GM23248 (cell line): Measurements from ENCODE around the gene ABHD17A. TPM values are rescaled to one million over a fixed set of nuclear protein-coding genes. Genes with fewer than 3 reads are reported as not detected.
A peak's percentile ranks its signal among the peaks of the same experiment; 100 is the strongest.

Source experiments
- DNase-seq: peaks from one replicate; pipeline ENCODE4 v3.0.0-alpha.2; 2015
- H2AFZ ChIP-seq: fragments of 200-600 bp; sonication (generic); 2 replicates; pipeline ENCODE4 v1.6.1; 2016; ENCODE audit warnings: antibody characterized with exemption
- H3F3A ChIP-seq: fragments of 200-600 bp; sonication (generic); 2 replicates; pipeline ENCODE4 v1.6.1; 2016; ENCODE audit warnings: mild to moderate bottlenecking, antibody characterized with exemption, mixed run types; ENCODE audit not compliant: insufficient read depth
- H3K27ac ChIP-seq: fragments of 200-600 bp; sonication (generic); 2 replicates; pipeline ENCODE4 v1.5.1; 2016; ENCODE audit warnings: mild to moderate bottlenecking
- H3K27me3 ChIP-seq: fragments of 200-600 bp; sonication (generic); replicated peaks from 2 replicates; pipeline ENCODE4 v1.6.1; 2016; ENCODE audit warnings: mild to moderate bottlenecking; ENCODE audit not compliant: insufficient read depth
- H3K36me3 ChIP-seq: fragments of 200-600 bp; sonication (generic); 2 replicates; pipeline ENCODE4 v1.6.1; 2016; ENCODE audit warnings: low read depth, mild to moderate bottlenecking
- H3K4me1 ChIP-seq: fragments of 200-600 bp; sonication (generic); 2 replicates; pipeline ENCODE4 v1.6.1; 2016; ENCODE audit warnings: mild to moderate bottlenecking; ENCODE audit not compliant: insufficient read depth
- H3K4me2 ChIP-seq: fragments of 200-600 bp; sonication (generic); one replicate; pipeline ENCODE4 v1.6.1; 2016; ENCODE audit warnings: mild to moderate bottlenecking; ENCODE audit not compliant: unreplicated experiment
- H3K4me3 ChIP-seq: fragments of 200-600 bp; sonication (generic); 2 replicates; pipeline ENCODE4 v1.5.1; 2016; ENCODE audit warnings: mild to moderate bottlenecking
- H3K79me2 ChIP-seq: fragments of 200-600 bp; sonication (generic); 2 replicates; pipeline ENCODE4 v1.6.1; 2016; ENCODE audit warnings: mild to moderate bottlenecking; ENCODE audit not compliant: insufficient read depth
- H3K9ac ChIP-seq: fragments of 200-600 bp; sonication (generic); 2 replicates; pipeline ENCODE4 v1.6.1; 2016; ENCODE audit warnings: mild to moderate bottlenecking
- H3K9me2 ChIP-seq: fragments of 200-600 bp; sonication (generic); 2 replicates; pipeline ENCODE4 v1.6.1; 2016; ENCODE audit warnings: mixed run types, mild to moderate bottlenecking, moderate library complexity; ENCODE audit not compliant: insufficient read depth
- H3K9me3 ChIP-seq: fragments of 200-600 bp; sonication (generic); one replicate; pipeline ENCODE4 v1.6.1; 2017; ENCODE audit warnings: low read depth
- H4K20me1 ChIP-seq: fragments of 200-600 bp; sonication (generic); 2 replicates; pipeline ENCODE4 v1.6.0; 2016; ENCODE audit not compliant: insufficient read depth
- EZH2 ChIP-seq: fragments of 200-600 bp; sonication (generic); IDR thresholded peaks from 2 replicates; pipeline ENCODE4 v1.6.1; 2018; ENCODE audit warnings: antibody characterized with exemption, mild to moderate bottlenecking; ENCODE audit not compliant: insufficient read depth, poor library complexity, severe bottlenecking
- EZH2phosphoT487 ChIP-seq: fragments of 200-600 bp; sonication (generic); IDR thresholded peaks from 2 replicates; pipeline ENCODE4 v1.6.1; 2018; ENCODE audit warnings: antibody characterized with exemption, moderate library complexity, mild to moderate bottlenecking, low read depth; ENCODE audit not compliant: insufficient read depth
- WGBS, 2 experiments: methylation state at CpG; one replicate each; pipeline ENCODE4 v1.1.6; 2015 to 2017; ENCODE audit warnings: low lambda C conversion rate in 2 of 2, low coverage in 1 of 2; ENCODE audit errors: missing lambda C conversion rate in 2 of 2; 5-methylcytosine and 5-hydroxymethylcytosine counted together
- in situ Hi-C: fragments of 300-500 bp; cut with MboI; formaldehyde crosslinking; loops from 2 replicates; pipeline ENCODE4 v1.15.0; 2020
- polyA plus RNA-seq: library from polyadenylated mRNA; unstranded; fragments of >200 nt; fragmentation: Nextera tagmentation; extraction: Ambion mirVana; gene quantifications from 2 replicates; pipeline ENCODE4 v1.2.1, GENCODE V29; 2016
- total RNA-seq: library from RNA; depleted of rRNA; stranded (reverse); fragments of >200 nt; shearing (Covaris generic); gene quantifications from 2 replicates; pipeline ENCODE4 v1.2.3, GENCODE V29; 2014

The ABHD17A gene
- total and polyA plus RNA-seq, 2 experiments from 2014 or later: 37.6 to 157 TPM

DNA sequence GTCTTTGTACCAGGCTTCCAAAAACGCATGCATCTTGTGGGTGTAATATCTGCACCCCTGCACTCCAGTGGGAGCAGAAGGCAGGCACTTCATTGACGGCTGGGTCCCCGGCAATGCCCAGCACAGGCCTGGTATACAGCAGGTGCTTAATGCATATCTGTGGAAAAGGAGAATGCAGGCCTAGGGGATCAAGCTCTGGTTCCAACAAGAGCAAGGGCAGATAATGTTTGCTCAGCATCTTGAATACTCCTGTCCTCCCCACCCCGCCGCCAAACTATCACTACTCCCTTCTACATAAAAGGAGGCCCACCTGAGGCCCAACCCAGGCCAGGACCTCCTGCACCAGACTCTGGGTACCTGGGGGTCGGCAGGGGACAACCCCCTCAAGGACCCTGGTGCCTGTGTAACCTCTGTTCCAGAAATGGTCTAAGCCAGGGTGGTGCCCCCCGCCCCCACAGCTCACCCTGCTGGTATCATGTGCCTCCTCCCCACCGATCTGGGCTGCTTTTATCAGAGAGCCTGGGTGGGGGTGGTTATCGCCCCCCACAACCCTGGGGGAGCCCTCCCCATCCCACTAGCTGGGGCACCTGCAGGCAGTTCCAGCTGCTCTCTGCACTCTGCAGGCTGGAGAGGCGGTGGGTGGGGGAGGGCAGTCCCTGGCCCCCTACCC lies 26.7 kb downstream of the ABHD17A start:
- 69 to 71% methylated on average over 9 to 10 of the region's 10 CpGs for WGBS, 2 experiments
- peaks cover 39% of the 10 kb centered on the region for H3K4me1 ChIP-seq
- H3K27me3 ChIP-seq: no peaks in the 10 kb centered on the region
- H2AFZ ChIP-seq: no peak overlapping the region
- H3K36me3 ChIP-seq: no peaks in the 10 kb centered on the region
- no peaks in the 10 kb centered on the region for H3K9me2 ChIP-seq
- in situ Hi-C loops: no loop called here
- H4K20me1 ChIP-seq: no peaks in the 10 kb centered on the region
- TF ChIP-seq EZH2 (no peak), EZH2phosphoT487 (no peak)
- H3K4me2 ChIP-seq: no peak overlapping the region
- H3K4me3 ChIP-seq: no peak overlapping the region
- no peak overlapping the region for H3K27ac ChIP-seq
- H3K9ac ChIP-seq: no peak overlapping the region
- no peak for DNase-seq
- H3K79me2 ChIP-seq: peaks cover 89% of the 10 kb centered on the region
- H3K9me3 ChIP-seq: no peaks in the 10 kb centered on the region
- peaks cover 9% of the 10 kb centered on the region; the same call in 1 of the 2 replicates for H3F3A ChIP-seq

DNA sequence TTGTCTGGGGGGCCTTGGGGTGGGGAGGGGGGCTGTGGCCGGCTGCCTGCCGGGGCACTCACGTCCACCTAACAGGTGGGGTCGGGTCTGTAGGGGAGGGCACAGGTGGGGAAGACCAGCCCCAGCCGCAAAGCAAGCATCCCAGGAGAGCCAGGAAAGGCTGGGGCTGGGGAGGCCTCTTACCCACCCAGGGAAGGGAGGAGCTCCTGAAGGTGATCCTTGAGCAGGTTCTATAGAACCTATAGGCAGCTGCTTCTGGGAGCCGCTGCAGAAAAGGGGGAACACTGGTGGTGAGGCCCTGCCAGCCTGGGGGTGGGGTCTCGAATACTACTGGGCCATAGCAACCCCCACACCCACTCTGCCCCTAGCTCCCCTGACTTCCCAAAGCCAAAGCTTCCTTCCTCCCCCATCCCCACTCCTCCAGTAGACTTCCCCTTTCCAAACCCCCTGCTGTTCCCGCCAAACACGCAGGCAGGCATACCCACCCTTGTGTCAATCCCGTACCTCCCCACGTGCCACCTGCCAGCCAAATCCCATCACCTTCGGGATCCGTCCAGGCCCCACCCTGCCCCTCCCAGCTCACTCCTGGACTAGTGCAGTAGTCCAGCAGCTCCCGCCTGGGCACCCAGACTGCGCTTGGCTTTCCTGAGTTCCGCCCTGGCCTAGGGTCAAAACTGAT lies 27.5 kb downstream of the ABHD17A start:
- TF ChIP-seq EZH2phosphoT487: no peak
- no peak for TF ChIP-seq EZH2
- Histone ChIP-seq H3K9me2 (no peaks in the 10 kb centered on the region), H3K4me2 (peak overlapping the region; percentile 74), H3K9ac (peak overlapping the region; percentile 87), H3K9me3 (no peaks in the 10 kb centered on the region), H3K4me3 (peak overlapping the region; percentile 66), H3K27me3 (no peaks in the 10 kb centered on the region), H2AFZ (0 out of 2 replicates have a peak overlapping the region, but pooled peaks have one; percentile 2), H4K20me1 (no peaks in the 10 kb centered on the region), H3K4me1 (peaks cover 39% of the 10 kb centered on the region), H3K36me3 (no peaks in the 10 kb centered on the region), H3F3A (peaks cover 9% of the 10 kb centered on the region; the same call in 1 of the 2 replicates), H3K79me2 (peaks cover 97% of the 10 kb centered on the region), H3K27ac (peak overlapping the region; percentile 93)
- no peak for DNase-seq
- WGBS, 2 experiments: 53 to 88% methylated on average over 5 to 16 of the region's 16 CpGs
- in situ Hi-C loops: no loop called here

- Histone ChIP-seq H3K4me2 (peak overlapping the region; percentile 74), H3K4me1 (peaks cover 39% of the 10 kb centered on the region), H2AFZ (0 out of 2 replicates have a peak overlapping the region, but pooled peaks have one; percentile 2), H3K27ac (peak overlapping the region; percentile 93), H3K36me3 (no peaks in the 10 kb centered on the region), H3K4me3 (peak overlapping the region; percentile 66), H3K79me2 (peaks cover 98% of the 10 kb centered on the region), H3K9me2 (no peaks in the 10 kb centered on the region), H3K27me3 (no peaks in the 10 kb centered on the region), H3F3A (peaks cover 9% of the 10 kb centered on the region; the same call in 1 of the 2 replicates), H4K20me1 (no peaks in the 10 kb centered on the region), H3K9ac (peak overlapping the region; percentile 87), H3K9me3 (no peaks in the 10 kb centered on the region)
- DNase-seq: peak; percentile 96
- in situ Hi-C loops: no loop called here
- 2 to 4% methylated on average over 57 of the region's 73 CpGs for WGBS, 2 experiments
- TF ChIP-seq EZH2phosphoT487: no peak
- TF ChIP-seq EZH2: no peak
Measured at GRCh38 chr19:1856698-1857603, 28.3 kb downstream of the ABHD17A start.

DNA sequence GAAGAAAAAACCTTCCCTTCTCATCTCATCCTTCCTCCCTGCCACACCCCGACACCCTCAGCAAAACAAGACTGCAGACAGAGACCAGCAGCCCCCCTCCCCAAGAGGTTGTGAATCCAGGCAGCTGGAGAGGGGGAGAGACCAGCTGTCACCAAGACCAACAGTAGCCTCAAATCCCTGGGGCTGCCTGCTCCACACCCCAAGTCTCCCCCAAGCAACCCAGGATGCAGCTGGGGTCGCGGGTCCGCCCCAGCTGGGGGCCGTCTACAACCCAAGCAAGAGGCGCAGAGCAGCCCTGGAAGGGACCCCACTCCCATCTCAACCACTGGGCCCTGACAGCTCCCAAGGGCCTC lies 29.0 kb downstream of the ABHD17A start:
- in situ Hi-C loops: no loop called here
- Histone ChIP-seq H3K9me3 (no peaks in the 10 kb centered on the region), H3K4me1 (peaks cover 39% of the 10 kb centered on the region), H3K4me2 (peak overlapping the region; percentile 74), H3F3A (peaks cover 9% of the 10 kb centered on the region; the same call in 1 of the 2 replicates), H4K20me1 (no peaks in the 10 kb centered on the region), H3K27ac (peak overlapping the region; percentile 93), H3K27me3 (no peaks in the 10 kb centered on the region), H3K9ac (peak overlapping the region; percentile 87), H3K36me3 (no peaks in the 10 kb centered on the region), H2AFZ (no peak overlapping the region), H3K9me2 (no peaks in the 10 kb centered on the region), H3K79me2 (peaks cover 95% of the 10 kb centered on the region), H3K4me3 (peak overlapping the region; percentile 66)
- no peak for TF ChIP-seq EZH2phosphoT487
- TF ChIP-seq EZH2: no peak
- DNase-seq: peak; percentile 23
- WGBS, 2 experiments: 26 to 36% methylated on average over 6 of the region's 6 CpGs
